Measurements from ENCODE around the gene CPS1. TPM values are rescaled to one million over a fixed set of nuclear protein-coding genes. Genes with fewer than 3 reads are reported as not detected.

Gene CPS1
- total and polyA plus RNA-seq, 2 of the 4 experiments (the other 2 are of a cell fraction) = 5.4 to 20.1 TPM

DNA sequence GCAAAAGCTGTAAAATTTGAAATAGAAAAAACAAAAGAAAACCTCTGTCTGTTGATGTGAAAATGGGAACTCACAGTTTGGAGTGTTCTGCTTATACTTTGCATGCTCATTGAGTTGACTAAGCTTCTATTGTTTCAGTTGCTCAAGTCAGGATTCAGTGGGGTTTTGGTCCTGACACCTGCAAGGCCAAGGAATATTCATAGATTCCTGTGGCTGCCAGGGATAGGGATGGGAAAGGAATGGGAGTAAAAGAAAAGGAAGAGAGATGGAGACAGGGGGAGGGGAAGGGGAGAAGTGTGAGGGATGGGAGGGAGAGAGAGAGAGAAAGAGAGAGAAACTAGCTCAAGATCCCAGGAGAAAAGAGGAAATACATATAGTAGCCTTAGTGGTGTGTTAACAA, 1.3 kb downstream of the CPS1 start:
- intact Hi-C loops (cut with micrococcal nuclease) = no loop called here
- ChIA-PET POLR2A (ENCODE audit: unreplicated experiment) (no interaction called here), CTCF (no interaction called here)
- Histone ChIP-seq H4K91ac (ENCODE audit: insufficient read depth, low read depth, low read length) (no peak overlapping the region), H2AFZ (replicated peaks; ENCODE audit: low read length, poor library complexity) (no peak overlapping the region), H3K27me3 (ENCODE audit: control insufficient read depth, insufficient read depth, low read length) (no peaks in the 10 kb centered on the region), H3K79me1 (ENCODE audit: low read depth in 1 of 2, low read length in 2 of 2) (no peaks in the 10 kb centered on the region), H3K14ac (replicated peaks; ENCODE audit: low read depth, low read length) (no peak overlapping the region), H3K9me3 (ENCODE audit: control insufficient read depth, insufficient read depth, low read length) (no peaks in the 10 kb centered on the region), H3K4ac (ENCODE audit: low read depth, low read length) (no peak overlapping the region), H2BK120ac (ENCODE audit: low read depth, low read length) (no peak overlapping the region), H3K18ac (ENCODE audit: low read depth, low read length) (no peak overlapping the region), H2AK9ac (replicated peaks; ENCODE audit: low read depth, low read length, poor library complexity) (no peak overlapping the region), H2BK15ac (ENCODE audit: low read depth, low read length) (no peak overlapping the region), H2BK5ac (ENCODE audit: low read depth, low read length, poor library complexity, severe bottlenecking) (no peak overlapping the region), H2AK5ac (ENCODE audit: low read depth, low read length) (no peak overlapping the region), H3K23ac (ENCODE audit: low read depth, low read length) (no peak overlapping the region), H3K36me3 (ENCODE audit: control insufficient read depth, insufficient read depth, low read length) (no peaks in the 10 kb centered on the region), H4K5ac (ENCODE audit: low read depth, low read length) (no peak overlapping the region), H2BK20ac (ENCODE audit: low read depth, low read length) (no peak overlapping the region), H3K9ac (ENCODE audit: low read depth, low read length) (no peak overlapping the region), H3K4me2 (ENCODE audit: low read depth, low read length) (no peak overlapping the region), H3K4me3 (ENCODE audit: insufficient read depth, low read depth, low read length) (no peak overlapping the region), H3K56ac (ENCODE audit: extremely low read depth, insufficient read depth, low read length) (no peak overlapping the region), H3K27ac (ENCODE audit: insufficient read depth, low read length) (no peak overlapping the region), H3K4me1 (ENCODE audit: control insufficient read depth, insufficient read depth, low read length) (no peaks in the 10 kb centered on the region), H3K9me1 (ENCODE audit: insufficient read depth, low read length) (no peaks in the 10 kb centered on the region), H4K20me1 (ENCODE audit: insufficient read depth, low read length) (no peaks in the 10 kb centered on the region), H4K8ac (ENCODE audit: low read depth in 2 of 2, low read length in 2 of 2) (no peak overlapping the region)
- in situ Hi-C loops (cut with MboI; ENCODE audit: low sequenced_read_pairs) = no loop called here
- ATAC-seq (ENCODE audit: low read depth) (no peak), DNase-seq (no peak)
- dilution Hi-C loops (cut with HindIII; ENCODE audit: low sequenced_read_pairs, unreplicated experiment) = no loop called here
- no peak for TF ChIP-seq RFX5 (IDR thresholded peaks at IDR 0.05; ENCODE audit: low read depth, low read length)
- no peak for TF ChIP-seq POLR2A (IDR thresholded peaks at IDR 0.05; ENCODE audit: low read depth, low read length)
- no peak for TF ChIP-seq RCOR1 (IDR thresholded peaks at IDR 0.05; ENCODE audit: insufficient replicate concordance, low read length)
- no peak for TF ChIP-seq MAZ (IDR thresholded peaks at IDR 0.05; ENCODE audit: borderline replicate concordance, low read depth, low read length)
- no peak for TF ChIP-seq CEBPB (IDR thresholded peaks at IDR 0.05; ENCODE audit: low read depth, low read length)
- TF ChIP-seq CHD1 (IDR thresholded peaks at IDR 0.05; ENCODE audit: low read depth, low read length) = no peak
- TF ChIP-seq MXI1 (IDR thresholded peaks at IDR 0.05; ENCODE audit: borderline replicate concordance, low read depth, low read length) = no peak
- TF ChIP-seq FOS (IDR thresholded peaks at IDR 0.05; ENCODE audit: low read depth, low read length) = no peak
- no peak for TF ChIP-seq RAD21 (IDR thresholded peaks at IDR 0.05; ENCODE audit: low read length)
- TF ChIP-seq, protein P1, sequence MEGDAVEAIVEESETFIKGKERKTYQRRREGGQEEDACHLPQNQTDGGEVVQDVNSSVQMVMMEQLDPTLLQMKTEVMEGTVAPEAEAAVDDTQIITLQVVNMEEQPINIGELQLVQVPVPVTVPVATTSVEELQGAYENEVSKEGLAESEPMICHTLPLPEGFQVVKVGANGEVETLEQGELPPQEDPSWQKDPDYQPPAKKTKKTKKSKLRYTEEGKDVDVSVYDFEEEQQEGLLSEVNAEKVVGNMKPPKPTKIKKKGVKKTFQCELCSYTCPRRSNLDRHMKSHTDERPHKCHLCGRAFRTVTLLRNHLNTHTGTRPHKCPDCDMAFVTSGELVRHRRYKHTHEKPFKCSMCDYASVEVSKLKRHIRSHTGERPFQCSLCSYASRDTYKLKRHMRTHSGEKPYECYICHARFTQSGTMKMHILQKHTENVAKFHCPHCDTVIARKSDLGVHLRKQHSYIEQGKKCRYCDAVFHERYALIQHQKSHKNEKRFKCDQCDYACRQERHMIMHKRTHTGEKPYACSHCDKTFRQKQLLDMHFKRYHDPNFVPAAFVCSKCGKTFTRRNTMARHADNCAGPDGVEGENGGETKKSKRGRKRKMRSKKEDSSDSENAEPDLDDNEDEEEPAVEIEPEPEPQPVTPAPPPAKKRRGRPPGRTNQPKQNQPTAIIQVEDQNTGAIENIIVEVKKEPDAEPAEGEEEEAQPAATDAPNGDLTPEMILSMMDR (conservative IDR thresholded peaks at IDR 0.05; ENCODE audit: low read depth, low read length) = no peak
- no peak for TF ChIP-seq BHLHE40 (IDR thresholded peaks at IDR 0.05; ENCODE audit: low read depth, low read length)
- TF ChIP-seq MAFK (IDR thresholded peaks at IDR 0.05; ENCODE audit: low read depth, low read length) = no peak
- no peak for TF ChIP-seq NFE2L2 (IDR thresholded peaks at IDR 0.05; ENCODE audit: low read depth, low read length)
- TF ChIP-seq SMC3 (IDR thresholded peaks at IDR 0.05; ENCODE audit: low read depth, low read length) = no peak
- no TSS peak for BruUV-seq (replicated peaks)

Measured in IMR-90 (cell line).